GM12878 (cell line): Measurements from ENCODE around the gene TPCN1. TPM values are rescaled to one million over a fixed set of nuclear protein-coding genes. Genes with fewer than 3 reads are reported as not detected.

ENCODE experiments used
- ATAC-seq: fragments of 200-7000 bp; cut with Tn5 transposase; 3 replicates; pipeline ENCODE4 v1.9.1; 2020; ENCODE audit warnings: mild to moderate bottlenecking, moderate library complexity
- BruUV-seq: library from RNA; stranded (reverse); fragments of 400-500 nt; replicated peaks from 2 replicates; lab custom pipeline; 2021; lab: Mats Ljungman, UMichigan
- CTCF ChIA-PET: fragments of 300-600 bp; sonication (Branson Sonifier 250); formaldehyde crosslinking; extraction: SDS; loops from one replicate; lab custom pipeline; 2021; ENCODE audit warnings: inconsistent platforms; lab: Yijun Ruan, JAX
- POLR2A ChIA-PET: fragments of 350-600 bp; formaldehyde crosslinking; extraction: SDS; loops from one replicate; lab custom pipeline; 2021; ENCODE audit warnings: inconsistent platforms; lab: Charles Lee
- RAD21 ChIA-PET: fragments of 300-600 bp; sonication (Branson Sonifier 250); formaldehyde crosslinking; loops from one replicate; lab custom pipeline; 2023; ENCODE audit warnings: antibody characterized with exemption; ENCODE audit not compliant: unreplicated experiment; lab: Charles Lee
- SMC1A ChIA-PET: fragments of 300-600 bp; sonication (Branson Sonifier 250); formaldehyde crosslinking; loops from one replicate; lab custom pipeline; 2023; ENCODE audit not compliant: unreplicated experiment, uncharacterized antibody; lab: Charles Lee
- DNase-seq: peaks from one replicate; pipeline ENCODE4 v3.0.0-alpha.2; 2011; ENCODE audit warnings: low read depth, low spot score
- FAIRE-seq: peaks from 3 replicates; lab custom pipeline; 2011; peaks lifted over from hg19 to GRCh38; lab: Jason Lieb, UNC
- H2AFZ ChIP-seq: 2 replicates; pipeline ENCODE4 v1.6.0; 2011; ENCODE audit warnings: low read depth, low read length, control low read depth; ENCODE audit not compliant: control insufficient read depth
- H3K27ac ChIP-seq: 2 replicates; pipeline ENCODE4 v1.5.1; 2011; ENCODE audit warnings: control low read depth; ENCODE audit not compliant: control insufficient read depth, insufficient read depth
- H3K27me3 ChIP-seq, 2 experiments: replicated peaks in 1 of 2; 2 replicates each; pipeline versions ENCODE4 v1.6.0 to v1.6.1; 2011; ENCODE audit warnings: low read length in 1 of 2; ENCODE audit not compliant: control insufficient read depth in 2 of 2, insufficient read depth in 2 of 2
- H3K36me3 ChIP-seq, 2 experiments: 2 replicates each; pipeline ENCODE4 v1.5.1; 2011; ENCODE audit warnings: low read length in 1 of 2; ENCODE audit not compliant: control insufficient read depth in 2 of 2, insufficient read depth in 2 of 2
- H3K4me1 ChIP-seq: 2 replicates; pipeline ENCODE4 v1.6.1; 2011; ENCODE audit warnings: mild to moderate bottlenecking, low read length, moderate library complexity, mixed read lengths; ENCODE audit not compliant: control insufficient read depth, insufficient read depth
- H3K4me2 ChIP-seq: 2 replicates; pipeline ENCODE4 v1.6.0; 2011; ENCODE audit warnings: control low read depth; ENCODE audit not compliant: control insufficient read depth, insufficient read depth
- H3K4me3 ChIP-seq: fragments of 200-600 bp; sonication (generic); 2 replicates; pipeline ENCODE4 v1.5.1; 2016
- H3K79me2 ChIP-seq: 2 replicates; pipeline ENCODE4 v1.6.0; 2011; ENCODE audit warnings: low read length; ENCODE audit not compliant: control insufficient read depth, insufficient read depth
- H3K9ac ChIP-seq: 2 replicates; pipeline ENCODE4 v1.8.0; 2011; ENCODE audit warnings: low read length, control low read depth, mixed read lengths; ENCODE audit not compliant: control insufficient read depth, insufficient read depth
- H3K9me3 ChIP-seq: replicated peaks from 3 replicates; pipeline ENCODE4 v1.5.1; 2011; ENCODE audit warnings: mild to moderate bottlenecking, low read length; ENCODE audit not compliant: control insufficient read depth, insufficient read depth
- H4K20me1 ChIP-seq: 2 replicates; pipeline ENCODE4 v1.6.0; 2011; ENCODE audit not compliant: control insufficient read depth, insufficient read depth
- CTCF ChIP-seq, 3 experiments: IDR thresholded peaks in 2 of 3; conservative IDR thresholded peaks in 1 of 3; 2 replicates each; pipeline ENCODE4 v1.5.1; 2011; ENCODE audit warnings: low read depth in 3 of 3, low read length in 3 of 3, mild to moderate bottlenecking in 3 of 3, control low read depth in 2 of 3, moderate library complexity in 2 of 3, inconsistent platforms in 1 of 3, mixed read lengths in 1 of 3; ENCODE audit not compliant: control insufficient read depth in 2 of 3, insufficient read depth in 1 of 3; ENCODE audit errors: extremely low read depth in 1 of 3
- GABPA ChIP-seq: IDR thresholded peaks from 2 replicates; pipeline ENCODE4 v1.6.1; 2014; ENCODE audit warnings: antibody characterized with exemption, low read depth, mild to moderate bottlenecking, inconsistent platforms
- GATAD2B ChIP-seq: fragments of 450-650 bp; conservative IDR thresholded peaks from 2 replicates; pipeline ENCODE4 v1.6.1; 2017; ENCODE audit warnings: low read depth, mild to moderate bottlenecking, moderate library complexity
- HDGF ChIP-seq: fragments of 450-650 bp; IDR thresholded peaks from 2 replicates; pipeline ENCODE4 v1.6.1; 2016; ENCODE audit warnings: antibody characterized with exemption
- MLLT1 ChIP-seq: fragments of 450-650 bp; IDR thresholded peaks from 2 replicates; pipeline ENCODE4 v1.6.1; 2016; ENCODE audit warnings: mild to moderate bottlenecking
- NBN ChIP-seq: fragments of 450-650 bp; IDR thresholded peaks from 2 replicates; pipeline ENCODE4 v1.6.1; 2016
- POLR2A ChIP-seq: IDR thresholded peaks from 2 replicates; pipeline ENCODE4 v1.6.1; 2011; ENCODE audit warnings: low read depth, mild to moderate bottlenecking, low read length
- RAD21 ChIP-seq: IDR thresholded peaks from 2 replicates; pipeline ENCODE4 v1.6.1; 2011; ENCODE audit warnings: mild to moderate bottlenecking, low read depth, low read length, moderate library complexity; ENCODE audit not compliant: insufficient read depth
- RAD51 ChIP-seq: fragments of 450-650 bp; IDR thresholded peaks from 2 replicates; pipeline ENCODE4 v1.6.1; 2016; ENCODE audit warnings: moderate library complexity, mild to moderate bottlenecking, inconsistent platforms
- SMC3 ChIP-seq: IDR thresholded peaks from 2 replicates; pipeline ENCODE4 v1.6.1; 2011; ENCODE audit warnings: low read length, improper control_type of control experiment, borderline replicate concordance
- USF1 ChIP-seq: IDR thresholded peaks from 2 replicates; pipeline ENCODE4 v1.6.1; 2011; ENCODE audit warnings: borderline replicate concordance, low read depth, mild to moderate bottlenecking, moderate library complexity, mixed read lengths, low read length; ENCODE audit not compliant: insufficient read depth; ENCODE audit errors: extremely low read length
- WRNIP1 ChIP-seq: IDR thresholded peaks from 2 replicates; pipeline ENCODE4 v1.6.1; 2011; ENCODE audit warnings: low read depth, low read length, improper control_type of control experiment, borderline replicate concordance
- YY1 ChIP-seq: IDR thresholded peaks from 2 replicates; pipeline ENCODE4 v1.6.1; 2011; ENCODE audit warnings: low read depth, mild to moderate bottlenecking, low read length
- ZNF384 ChIP-seq: IDR thresholded peaks from 2 replicates; pipeline ENCODE4 v1.6.1; 2012; ENCODE audit warnings: low read depth, mild to moderate bottlenecking, low read length, improper control_type of control experiment, borderline replicate concordance
- WGBS: methylation state at CpG from one replicate; pipeline ENCODE4 v1.1.6; 2016; ENCODE audit warnings: low lambda C conversion rate; ENCODE audit not compliant: insufficient replicate concordance, insufficient coverage; ENCODE audit errors: missing lambda C conversion rate; 5-methylcytosine and 5-hydroxymethylcytosine counted together
- in situ Hi-C: fragments of 300-500 bp; cut with MboI; formaldehyde crosslinking; loops from 9 replicates; pipeline ENCODE4 v1.14.3; 2018; ENCODE audit warnings: mixed read lengths
- intact Hi-C: fragments of 100-400 bp; cut with micrococcal nuclease; formaldehyde crosslinking; loops from one replicate; pipeline ENCODE4 v1.14.2; 2022; ENCODE audit not compliant: unreplicated experiment
- polyA plus RNA-seq, 11 experiments: library from polyadenylated mRNA; depleted of rRNA in 4 of 11; unstranded in 6 of 11; stranded (reverse) in 5 of 11; fragments of >200 nt; fragmentation: Nextera tagmentation in 4 of 11; fragmentation: Illumina TruSeq in 1 of 11; extraction: Ambion mirVana in 4 of 11; extraction: Trizol in 1 of 11; gene quantifications; 1 replicate in 1 of 11; 2 replicates in 10 of 11; pipeline versions ENCODE4 v1.2.1 to v1.2.3, GENCODE V29; 2011 to 2016; ENCODE audit warnings: inconsistent platforms in 2 of 11, missing spikeins in 2 of 11, low read depth in 1 of 11
- total RNA-seq, 4 experiments: library from RNA; depleted of rRNA in 3 of 4; stranded (reverse); fragments of >200 nt in 3 of 4; fragmentation: Illumina TruSeq in 1 of 4; extraction: Trizol in 1 of 4; gene quantifications; 2 replicates each; pipeline versions ENCODE4 v1.2.1 to v1.2.3, GENCODE V29; 2013 to 2021

The TPCN1 gene
- total and polyA plus RNA-seq, 10 of the 15 experiments (the other 5 are each of a cell fraction or from before 2014, with no cell fraction given) = 0.79 to 30.9 (median 19.4) TPM

DNA sequence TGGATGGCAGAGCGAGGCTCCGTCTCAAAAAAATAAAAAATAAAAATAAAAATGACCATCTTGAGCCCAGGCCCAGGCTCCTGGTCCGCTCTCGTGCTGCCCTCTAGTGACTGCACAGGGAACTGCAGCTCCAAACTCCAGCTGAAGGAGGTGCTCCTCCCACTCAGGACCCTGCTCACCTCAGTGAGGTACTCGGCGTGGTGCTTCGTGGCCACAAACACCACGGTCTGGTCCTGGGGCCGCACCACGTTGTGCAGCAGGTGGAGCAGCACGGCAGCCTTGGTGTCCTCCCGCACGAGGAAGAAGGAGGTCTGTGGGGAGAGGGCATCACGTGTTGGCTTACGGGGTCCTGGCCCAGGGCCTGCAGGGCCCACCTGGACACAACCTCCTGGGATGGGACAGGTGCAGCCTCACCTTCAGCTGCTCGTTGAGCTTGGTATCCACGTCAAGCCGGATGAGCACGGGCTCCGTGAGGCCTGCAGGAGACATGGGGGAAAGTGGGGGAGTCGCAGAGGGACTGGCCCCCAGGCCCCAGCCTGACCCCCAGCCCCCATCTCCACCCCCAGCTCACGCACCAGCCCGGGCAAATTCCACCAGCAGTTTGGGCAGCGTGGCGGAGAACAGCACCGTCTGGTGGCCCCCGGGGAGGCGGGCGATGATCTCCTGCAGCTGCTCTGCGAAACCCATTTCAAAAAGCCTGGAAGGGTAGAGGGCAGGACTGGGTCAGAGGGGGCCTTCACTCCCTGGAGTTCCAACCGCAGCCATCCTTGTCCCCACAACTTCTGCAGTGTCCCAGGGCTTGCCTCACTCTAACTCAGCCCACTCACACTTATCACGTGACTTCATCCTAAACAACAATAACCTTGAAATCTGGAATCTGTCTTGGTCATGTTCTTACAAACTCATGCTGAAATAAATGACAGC is 46.5 kb upstream of the TPCN1 start:
- RAD21 ChIA-PET = interaction anchor here (0.6 to 4.3 kb wide), 14 partner anchors 12 to 274 kb away, joined by 3 to 29 read pairs (median 10); partner anchors contain the start of genes DDX54 and RITA1
- H3K27ac ChIP-seq = no peak overlapping the region
- no TSS peak for BruUV-seq
- in situ Hi-C loops = loop anchor here (5.0 kb wide), 1 partner anchor 127 kb away; no protein-coding TSS in a partner anchor
- no peak overlapping the region for H3K4me2 ChIP-seq
- peaks cover 3% of the 10 kb centered on the region; the same call in 1 of the 3 replicates for H3K9me3 ChIP-seq
- H3K4me3 ChIP-seq = no peak overlapping the region
- H3K27me3 ChIP-seq = no peaks in the 10 kb centered on the region
- ATAC-seq = peak; percentile 91
- peaks cover 40 to 42% of the 10 kb centered on the region in 2 experiments for H3K36me3 ChIP-seq
- no peaks in the 10 kb centered on the region for H3K79me2 ChIP-seq
- peak; percentile 91 for FAIRE-seq
- POLR2A ChIA-PET = interaction anchor here (0.6 to 1.5 kb wide), 8 partner anchors 8 to 183 kb away, joined by 3 to 5 read pairs (median 3); no protein-coding TSS in a partner anchor
- no peak overlapping the region for H3K9ac ChIP-seq
- SMC1A ChIA-PET = interaction anchor here (1.0 to 6.8 kb wide), 18 partner anchors 9 to 274 kb away, joined by 3 to 66 read pairs (median 4); partner anchors contain the start of genes DDX54 and OAS2
- H4K20me1 ChIP-seq = no peaks in the 10 kb centered on the region; the same call in 1 of the 2 replicates
- H3K4me1 ChIP-seq = peaks cover 19% of the 10 kb centered on the region
- WGBS = 34% methylated on average over 26 of the region's 32 CpGs
- no peak for TF ChIP-seq WRNIP1
- no peak for TF ChIP-seq GABPA
- TF ChIP-seq MLLT1 = 0 out of 2 replicates have a peak, but pooled peaks have one; percentile 35
- peak; percentile 87 to 99 (median 98) for TF ChIP-seq CTCF (IDR thresholded peaks at IDR 0.05 in 2 of 3, conservative IDR thresholded peaks at IDR 0.05 in 1 of 3; ENCODE audit: control insufficient read depth in 2 of 3, extremely low read depth in 1 of 3, insufficient read depth in 1 of 3, low read depth in 3 of 3, low read length in 3 of 3)
- TF ChIP-seq YY1 = peak; percentile 64
- TF ChIP-seq ZNF384 = peak; percentile 75
- peak; percentile 50 for TF ChIP-seq POLR2A
- TF ChIP-seq HDGF = peak; percentile 88
- no peak for TF ChIP-seq GATAD2B
- peak; percentile 90 for TF ChIP-seq RAD21
- TF ChIP-seq USF1 = peak; percentile 2
- TF ChIP-seq SMC3 = peak; percentile 70
- TF ChIP-seq NBN = 0 out of 2 replicates have a peak, but pooled peaks have one; percentile 47
- TF ChIP-seq RAD51 = peak; percentile 57; the same call in 1 of the 2 replicates
- TF ChIP-seq, all 136 proteins: peak for 11
- no peak overlapping the region for H2AFZ ChIP-seq
- CTCF ChIA-PET = interaction anchor here (0.5 to 10.5 kb wide), 43 partner anchors 9 to 274 kb away, joined by 3 to 102 read pairs (median 5); partner anchors contain the start of genes CFAP73, DDX54, OAS2 and RASAL1
- intact Hi-C loops = loop anchor here (1.0 to 5.0 kb wide), 4 partner anchors 76 to 272 kb away; no protein-coding TSS in a partner anchor
- no peak for DNase-seq
